Activated CD4-positive, alpha-beta T cell treated with anti-CD3 and anti-CD28 coated beads, Interleukin-2, amount 50 U/mL, for 4 hours (primary cell): ENCODE data around the gene TMEM179.
"Not testable (repeated sequence)": the region's sequence is repeated elsewhere in the genome, so short reads cannot be mapped to it uniquely, and the experiment has no call there.

Experiments
- DNase-seq, 2 experiments: peaks; one replicate each; pipeline ENCODE4 v3.0.0-alpha.2; 2020

Gene TMEM179

GRCh38 chr14:104637546-104638003 lies 33.0 kb upstream of the TMEM179 start:
- no peak for DNase-seq

GRCh38 chr14:104636846-104637545 lies 32.4 kb upstream of the TMEM179 start:
- DNase-seq: not testable (repeated sequence)

GRCh38 chr14:104636131-104636530 lies 31.6 kb upstream of the TMEM179 start:
- DNase-seq: no peak

GRCh38 chr14:104635717-104636116 lies 31.1 kb upstream of the TMEM179 start:
- no peak for DNase-seq

DNA sequence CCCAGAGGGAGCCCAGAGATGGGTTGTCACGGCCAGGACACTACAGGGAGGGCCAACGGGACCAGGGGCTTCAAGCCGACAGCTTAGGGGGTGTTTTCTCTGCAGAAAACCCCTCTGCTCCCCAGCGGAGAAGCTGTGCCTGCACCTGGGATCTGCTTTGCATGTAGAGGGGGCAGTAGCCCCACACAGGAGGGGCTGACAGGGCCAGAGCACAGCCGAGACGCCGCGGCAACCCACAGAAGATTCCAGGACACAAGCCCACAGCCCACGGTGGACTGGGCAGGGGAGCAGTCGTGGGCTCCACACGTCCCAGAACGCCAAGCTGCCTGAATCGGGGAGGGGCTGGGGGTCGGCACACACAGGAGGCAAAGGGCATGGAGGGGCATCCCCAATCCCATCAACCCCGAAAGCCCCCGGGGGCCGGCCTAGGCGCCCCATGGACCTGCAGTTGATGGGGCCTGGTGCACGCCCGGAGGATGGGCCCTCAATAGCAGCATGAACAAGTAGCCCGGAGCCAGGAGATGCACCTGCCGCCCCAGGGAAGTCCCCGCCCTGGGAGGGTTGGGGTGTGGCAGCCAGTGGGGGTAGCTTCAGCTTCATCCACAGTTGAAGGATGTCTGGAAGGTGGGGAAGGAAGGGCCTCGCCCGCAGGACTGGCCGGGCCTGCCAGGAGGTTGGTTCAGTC lies 30.5 kb upstream of the TMEM179 start:
- no peak for DNase-seq

DNA sequence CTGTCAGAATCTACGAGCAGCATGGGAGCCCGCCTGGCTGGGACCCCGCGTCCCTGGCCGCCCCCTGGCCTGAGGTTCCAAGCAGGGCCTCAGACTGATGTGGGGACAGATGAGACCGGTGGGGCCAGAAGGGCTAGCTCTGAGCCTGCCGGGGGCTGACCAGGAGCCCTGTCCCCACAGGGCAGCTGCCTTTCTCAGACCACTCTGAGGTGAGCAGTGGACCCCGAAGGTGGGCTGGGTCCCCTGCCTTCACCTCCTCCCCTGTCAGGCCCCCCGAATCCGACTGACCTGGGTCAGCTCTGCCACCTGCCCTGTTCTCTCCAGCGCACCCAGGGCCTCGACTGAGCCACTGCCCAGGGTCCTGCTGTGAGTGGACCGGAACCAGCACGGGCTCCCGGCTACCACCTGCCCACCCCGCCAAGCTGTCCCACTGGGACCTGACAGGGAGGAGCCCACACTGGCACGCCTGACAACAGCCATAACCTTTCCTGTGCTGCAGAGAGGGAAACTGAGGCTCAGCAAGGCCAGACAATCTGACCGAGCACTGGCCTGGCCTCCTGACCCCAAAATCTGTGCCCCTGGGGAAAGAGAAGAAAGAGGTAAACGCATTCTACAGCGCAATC lies 29.7 kb upstream of the TMEM179 start:
- no peak for DNase-seq

GRCh38 chr14:104633276-104634137 lies 28.9 kb upstream of the TMEM179 start:
- DNase-seq: no peak

DNA sequence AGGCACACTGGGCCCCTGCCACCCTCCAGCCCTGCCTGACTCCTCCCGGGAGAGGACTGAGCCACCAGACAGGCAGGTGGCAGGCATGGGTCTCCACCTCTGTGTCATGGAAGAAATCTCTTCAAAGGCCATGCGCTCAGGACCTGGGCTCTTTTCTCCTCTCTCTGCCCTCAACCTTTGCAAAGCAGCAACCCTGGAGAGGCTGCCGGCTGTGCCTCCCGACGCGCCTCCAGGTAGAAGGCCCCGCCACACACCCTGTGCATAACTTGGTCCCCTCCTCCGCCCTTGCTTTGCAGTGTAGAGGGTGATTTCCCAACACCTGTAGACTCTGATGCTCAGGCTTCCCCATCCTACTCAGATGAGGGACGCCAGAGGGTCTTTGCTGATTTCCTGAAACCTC lies 28.2 kb upstream of the TMEM179 start:
- DNase-seq: no peak

DNA sequence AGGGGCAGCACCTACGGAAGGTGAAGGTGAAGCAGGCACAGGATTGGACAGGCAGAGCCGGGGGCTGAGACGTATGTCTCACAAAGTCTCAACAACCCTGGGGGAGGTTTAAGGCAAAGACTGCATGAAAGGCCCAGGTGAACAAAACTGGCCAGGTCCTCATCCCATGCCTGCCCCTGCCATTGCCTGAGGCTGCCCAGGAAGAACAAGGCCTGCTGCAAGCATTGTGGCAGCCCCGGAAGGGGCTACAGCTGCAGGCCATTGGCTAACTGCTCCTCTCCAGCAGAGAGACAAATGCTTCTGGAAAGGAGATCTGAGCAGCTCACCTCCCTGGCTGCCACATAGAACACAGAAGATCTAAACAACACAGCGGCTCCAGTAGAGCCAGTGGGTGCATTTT lies 20.4 kb upstream of the TMEM179 start:
- no peak for DNase-seq

DNA sequence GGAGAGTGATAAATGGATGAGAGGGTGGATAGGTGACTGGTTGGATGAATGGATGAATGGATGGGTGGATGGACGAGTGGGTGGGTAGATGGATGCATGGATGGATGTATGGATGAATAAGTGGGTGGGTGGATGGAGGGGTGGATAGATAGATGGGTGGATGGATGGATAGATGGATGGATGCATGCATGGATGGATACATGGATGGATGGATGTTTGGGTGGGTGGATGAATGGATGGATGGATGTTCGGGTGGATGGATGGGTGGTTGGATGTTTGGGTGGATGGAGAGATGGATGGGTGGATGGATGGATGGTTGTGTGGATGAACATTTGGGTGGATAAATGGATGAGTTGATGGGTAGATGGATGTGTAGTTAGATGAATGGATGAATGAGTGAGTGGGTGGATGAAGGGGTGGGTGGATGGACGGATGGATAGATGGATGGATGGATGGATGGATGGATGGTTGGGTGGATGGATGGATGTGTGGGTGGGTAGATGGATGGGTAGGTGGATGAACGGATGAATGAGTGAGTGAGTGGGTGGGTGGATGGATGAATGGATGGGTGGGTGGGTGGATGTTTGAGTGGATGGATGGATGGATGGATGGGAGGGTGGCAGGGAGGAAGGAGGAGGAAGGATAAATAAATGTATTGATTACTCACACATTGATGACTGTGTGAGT lies 9.7 kb upstream of the TMEM179 start:
- no peak for DNase-seq

- no peak for DNase-seq
These were observed 7.3 kb upstream of the TMEM179 start for GRCh38 chr14:104611881-104612280.

- DNase-seq: no peak
These were observed 6.3 kb upstream of the TMEM179 start for GRCh38 chr14:104610749-104611310.

- DNase-seq: no peak
These were observed 5.1 kb upstream of the TMEM179 start for GRCh38 chr14:104609666-104610065.

DNA sequence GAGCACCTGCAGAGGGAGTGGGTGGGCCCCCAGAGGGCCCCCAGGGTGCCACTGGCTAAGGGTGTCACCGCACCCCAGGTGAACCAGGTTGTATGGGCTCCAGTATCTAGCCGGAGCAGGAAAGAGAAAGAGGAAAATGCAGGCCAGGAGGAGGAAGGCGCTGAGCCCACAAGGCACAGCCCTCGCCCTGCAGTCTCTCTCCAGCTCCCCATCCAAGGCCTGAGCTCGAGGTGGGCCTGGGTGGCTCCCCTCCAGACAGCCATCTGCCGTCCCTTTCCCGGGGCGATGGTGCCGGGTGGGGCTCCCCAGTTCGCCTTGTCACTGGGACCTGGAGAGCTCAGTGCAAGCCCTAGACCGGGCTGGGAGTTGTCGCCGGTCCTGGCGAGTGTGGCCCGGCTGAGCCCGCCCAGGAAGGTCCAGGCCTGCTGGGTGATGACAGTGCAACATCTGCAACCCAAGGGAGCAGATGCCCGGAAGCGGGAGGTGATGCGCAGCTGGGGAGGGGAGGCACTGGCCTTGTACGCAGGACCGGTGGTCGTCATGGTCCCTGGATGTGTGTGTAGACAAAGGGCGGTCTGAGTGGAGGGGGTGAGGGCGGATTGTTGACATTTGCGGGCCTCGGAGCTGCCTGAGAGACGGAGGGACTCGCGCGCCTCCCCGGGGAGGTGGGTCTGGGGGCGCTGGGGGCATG lies 716 bp downstream of the TMEM179 start:
- no peak for DNase-seq

- no peak for DNase-seq
These were observed 1.6 kb downstream of the TMEM179 start for GRCh38 chr14:104602933-104603325.

GRCh38 chr14:104602315-104602932 lies 2.1 kb downstream of the TMEM179 start:
- DNase-seq: no peak

GRCh38 chr14:104601786-104602185 lies 2.8 kb downstream of the TMEM179 start:
- no peak for DNase-seq

DNA sequence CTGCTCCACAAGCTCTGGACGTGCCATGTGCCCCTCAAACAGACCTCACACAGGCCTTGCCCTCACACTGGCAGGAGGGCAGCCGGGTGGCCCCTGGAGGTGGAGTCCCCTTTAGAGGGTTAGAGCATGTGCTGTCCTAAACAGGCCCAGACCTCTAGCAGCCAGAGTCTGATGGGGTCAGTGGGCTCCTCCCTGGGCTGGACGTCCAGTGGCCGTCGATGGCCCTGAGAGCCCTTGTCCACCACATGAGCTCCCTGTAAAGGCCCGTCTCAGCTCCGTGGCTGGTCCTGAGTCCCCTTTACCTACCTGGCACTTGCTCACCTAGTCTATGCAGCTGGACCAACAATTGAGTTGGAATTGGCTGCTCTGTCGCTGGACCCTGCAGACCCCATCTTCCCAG lies 3.8 kb downstream of the TMEM179 start:
- DNase-seq: no peak

GRCh38 chr14:104600141-104600643 lies 4.4 kb downstream of the TMEM179 start:
- no peak for DNase-seq

DNA sequence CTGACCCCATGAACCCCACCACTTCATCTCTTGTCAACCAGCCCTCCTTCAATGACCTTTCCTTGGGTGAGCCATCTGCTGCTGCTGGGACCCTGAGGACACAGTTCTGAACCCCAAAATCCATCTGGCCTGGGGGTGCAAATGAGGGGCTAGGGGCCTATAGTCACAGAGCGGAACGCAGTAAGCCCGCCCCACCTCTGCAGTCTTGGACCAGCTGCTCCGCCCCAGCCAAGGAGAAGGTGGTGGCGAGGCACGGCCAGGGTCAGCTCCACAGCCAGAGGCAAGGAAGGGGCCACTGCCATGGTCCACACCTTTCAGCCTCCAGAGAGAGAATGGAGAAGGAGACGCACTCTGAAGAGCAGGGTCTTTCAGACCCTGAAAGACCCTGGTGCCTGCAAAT lies 5.1 kb downstream of the TMEM179 start:
- no peak for DNase-seq

GRCh38 chr14:104598910-104599273 lies 5.7 kb downstream of the TMEM179 start:
- no peak for DNase-seq
